HG03439 (cell line): ENCODE data around the gene EMC10.
"Not testable (repeated sequence)": the region's sequence is repeated elsewhere in the genome, so short reads cannot be mapped to it uniquely, and the experiment has no call there.

Source experiments
- ATAC-seq: cut with Tn5 transposase; IDR thresholded peaks from one replicate; pipeline ENCODE4 v1.9.1; 2021; ENCODE audit warnings: mild to moderate bottlenecking, moderate library complexity; ENCODE audit not compliant: unreplicated experiment

The EMC10 gene

DNA sequence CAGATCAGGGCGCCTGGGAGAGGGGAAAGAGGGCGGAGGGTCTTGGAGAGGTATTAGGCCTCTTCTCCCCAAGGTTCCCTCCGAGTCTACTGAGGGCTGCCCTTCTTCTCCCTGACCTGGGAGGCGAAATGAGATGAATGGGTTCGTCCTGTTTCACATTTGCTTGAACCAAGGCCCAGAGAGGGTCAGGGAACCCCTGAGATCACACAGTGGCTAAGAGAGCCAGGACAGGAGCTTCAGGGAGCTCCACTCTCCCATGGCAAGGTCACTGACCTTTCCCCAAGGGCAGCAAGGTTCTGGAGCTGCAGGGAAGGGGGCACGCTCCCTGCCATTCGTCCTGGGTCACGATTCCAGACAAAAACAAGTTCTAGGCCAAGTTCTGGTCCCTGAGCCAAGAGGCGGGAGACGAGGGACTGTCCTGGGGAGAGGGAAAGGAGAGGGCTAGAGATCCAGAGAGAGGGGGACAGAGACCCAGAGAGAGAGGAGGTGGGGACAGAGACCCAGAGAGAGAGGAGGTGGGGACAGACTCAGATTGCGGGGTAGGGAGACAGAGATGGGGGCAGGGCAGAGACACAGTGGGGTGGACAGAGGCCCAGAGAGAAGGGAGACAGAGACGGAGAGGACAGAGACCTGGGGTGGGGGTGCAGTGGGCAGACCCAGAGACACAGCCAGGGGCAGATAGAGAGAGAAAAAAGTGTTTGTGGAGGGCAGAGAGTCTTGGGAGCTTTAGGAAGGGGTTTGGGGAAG is 36.9 kb downstream of the EMC10 start:
- no peak for ATAC-seq

DNA sequence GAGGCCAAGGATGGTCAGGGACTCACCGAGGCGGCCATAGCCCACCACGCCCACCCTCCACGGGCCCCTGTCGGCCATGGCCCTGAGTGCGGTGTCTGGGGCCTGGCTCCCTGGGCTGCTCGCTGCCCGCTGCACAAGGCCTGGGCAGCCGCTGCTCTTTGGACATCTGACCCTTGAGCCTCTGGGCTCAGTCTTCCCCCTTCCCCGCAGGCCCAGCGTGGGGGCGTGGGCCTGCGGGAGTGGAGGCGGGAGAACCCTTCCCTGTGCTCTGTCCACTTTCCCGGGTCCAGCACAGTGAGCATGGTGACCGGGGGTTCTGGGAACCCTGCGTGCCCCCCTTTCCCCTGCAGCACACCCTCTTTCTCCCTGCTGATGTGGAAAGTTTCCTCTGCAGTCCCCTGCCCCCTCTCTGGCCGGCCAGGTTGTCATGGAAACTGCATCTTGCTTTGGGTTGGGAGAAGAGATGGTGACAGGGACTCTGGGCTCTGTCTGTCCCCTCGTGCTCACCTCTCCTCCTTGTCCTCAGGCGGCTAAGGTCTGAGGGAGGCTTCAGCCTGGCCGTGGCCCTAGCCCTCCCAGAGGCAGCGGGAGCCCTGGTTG is 37.5 kb downstream of the EMC10 start, which contains the start of gene ASPDH:
Gene ASPDH (minus strand): TSS at position 168 of the 600 bp plus-strand sequence. CDS start 90 bp downstream, at position 78.
- ATAC-seq = no peak

- ATAC-seq = no peak
These were observed 38.2 kb downstream of the EMC10 start for GRCh38 chr19:50514346-50515167.

- no peak for ATAC-seq
These were observed 38.9 kb downstream of the EMC10 start for GRCh38 chr19:50515168-50515561.

GRCh38 chr19:50516456-50516855 is 40.1 kb downstream of the EMC10 start:
- no peak for ATAC-seq

- ATAC-seq = no peak
These were observed 40.8 kb downstream of the EMC10 start for GRCh38 chr19:50516964-50517703.

DNA sequence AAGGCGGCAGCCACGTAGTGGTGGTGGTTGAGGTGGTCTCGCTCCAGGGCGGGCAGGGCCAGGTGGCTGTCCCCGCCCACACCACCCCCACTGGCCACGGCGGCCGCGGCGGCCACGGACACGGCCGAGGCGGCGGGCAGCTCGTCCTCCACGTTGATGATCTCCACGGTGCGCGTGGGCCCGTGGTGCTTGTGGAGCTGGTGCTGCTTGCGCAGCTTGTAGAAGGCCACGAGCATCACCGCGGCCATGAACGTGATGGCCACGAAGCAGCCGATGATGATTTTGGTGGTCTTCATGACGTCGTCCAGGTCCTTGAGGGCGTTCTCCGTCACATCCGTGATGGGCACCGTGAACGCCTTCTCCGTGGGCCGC is 41.4 kb downstream of the EMC10 start:
- ATAC-seq = no peak

DNA sequence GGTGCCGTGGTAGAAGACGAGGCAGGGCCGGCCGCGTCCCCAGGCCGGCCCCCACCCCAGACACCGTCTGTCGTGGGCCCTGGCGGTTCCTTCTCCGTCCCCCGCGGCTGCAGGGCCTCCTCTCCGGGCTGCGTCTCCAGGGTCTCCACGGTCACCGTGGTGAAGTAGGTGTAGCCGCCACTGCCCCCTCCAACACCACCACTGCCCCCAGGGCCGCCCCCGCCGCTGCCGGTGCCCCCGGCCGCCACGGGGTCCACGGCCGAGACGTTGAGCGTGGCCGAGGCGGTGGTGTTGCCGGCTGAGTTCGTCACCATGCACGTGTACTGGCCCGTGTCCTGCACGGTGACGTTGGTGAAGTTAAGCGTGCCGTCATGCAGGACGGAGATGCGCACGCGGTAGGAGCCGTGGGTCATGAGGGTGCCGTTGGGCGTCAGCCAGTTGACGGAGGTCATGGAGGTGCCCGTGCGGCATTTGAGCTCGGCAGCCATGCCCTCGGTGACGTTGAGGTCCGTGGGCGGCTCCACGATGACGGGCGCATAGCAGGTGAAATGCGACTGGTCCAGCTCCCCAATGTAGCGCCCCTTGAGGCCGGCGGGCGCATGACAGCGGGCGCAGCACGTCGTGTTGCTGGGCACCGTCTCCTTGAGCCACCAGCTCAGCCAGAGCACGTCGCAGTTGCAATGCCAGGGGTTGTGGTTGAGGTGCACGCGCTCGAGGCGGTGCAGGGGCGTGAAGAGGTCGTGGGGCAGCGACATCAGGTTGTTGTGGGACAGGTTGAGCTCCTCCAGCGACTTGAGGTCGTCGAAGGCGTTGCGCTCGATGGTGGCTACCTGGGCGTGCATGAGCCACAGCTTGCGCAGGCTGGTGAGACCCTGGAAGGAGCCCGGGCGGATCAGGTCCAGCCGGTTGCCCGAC is 42.0 kb downstream of the EMC10 start:
- ATAC-seq = no peak

GRCh38 chr19:50519006-50519575 is 42.8 kb downstream of the EMC10 start:
- no peak for ATAC-seq

DNA sequence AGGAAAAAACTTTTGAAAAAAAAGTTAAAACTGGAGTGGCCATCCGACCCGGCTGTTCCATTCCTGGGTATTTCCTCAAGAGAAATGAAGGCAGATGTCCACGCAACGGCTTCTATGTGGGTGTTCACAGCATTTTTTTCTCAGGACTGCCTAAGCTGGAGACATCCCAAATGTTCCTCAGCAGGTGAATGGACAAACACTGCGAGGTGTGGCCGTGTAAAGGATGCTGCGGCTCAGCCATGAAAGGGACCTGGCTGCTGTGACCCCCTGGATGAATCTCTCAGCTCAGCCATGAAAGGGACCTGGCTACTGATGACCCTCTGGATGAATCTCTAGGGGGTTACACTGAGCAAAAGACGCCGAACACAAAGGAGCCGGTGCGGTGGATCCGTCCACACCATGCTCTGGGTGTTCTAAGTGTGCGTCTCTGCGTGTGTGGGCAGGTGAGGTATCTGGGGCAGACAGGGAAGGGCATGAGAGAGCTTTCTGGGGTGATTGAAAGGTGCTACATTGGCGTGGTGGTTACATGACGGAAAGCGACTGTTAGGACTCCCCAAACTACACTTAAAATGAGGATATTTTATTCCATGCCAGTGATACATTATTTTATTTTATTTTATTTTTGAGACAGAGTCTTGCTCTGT is 44.6 kb downstream of the EMC10 start:
- no peak for ATAC-seq

DNA sequence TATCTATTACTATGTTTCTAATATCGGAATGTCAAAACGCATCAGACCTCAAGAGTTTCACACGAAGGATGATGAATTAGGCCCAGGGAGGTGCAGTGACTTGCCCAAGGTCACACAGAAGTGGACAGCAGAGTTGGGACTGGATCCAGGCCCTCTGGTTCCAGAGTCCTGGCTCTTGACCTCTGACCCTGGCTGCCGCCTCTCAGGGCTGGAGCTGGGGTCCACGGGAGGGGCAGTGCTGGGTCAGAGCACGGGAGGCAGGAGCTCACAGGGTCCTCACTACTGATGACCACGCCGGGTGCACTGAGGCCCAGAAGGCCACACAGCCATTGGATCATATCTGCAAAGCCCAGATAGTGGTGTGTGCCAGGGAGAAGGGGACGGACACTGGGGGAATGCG is 46.6 kb downstream of the EMC10 start:
- ATAC-seq = no peak

DNA sequence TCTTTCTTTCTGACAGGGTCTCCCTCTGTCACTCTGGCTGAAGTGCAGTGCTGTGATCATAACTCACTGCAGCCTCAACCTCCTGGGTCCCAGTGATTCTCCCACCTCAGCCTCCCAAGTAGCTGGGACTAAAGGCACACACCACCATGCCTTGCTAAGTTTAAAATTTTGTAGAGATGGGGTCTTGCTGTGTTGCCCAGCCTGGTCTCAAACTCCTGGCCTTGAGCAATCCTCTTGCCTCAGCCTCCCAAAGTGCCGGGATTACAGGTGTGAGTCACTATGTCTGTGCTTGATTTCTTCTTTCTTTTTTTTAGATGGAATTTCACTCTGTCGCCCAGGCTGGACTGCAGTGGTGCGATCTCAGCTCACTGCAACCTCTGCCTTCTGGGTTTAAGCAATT is 51.7 kb downstream of the EMC10 start:
- ATAC-seq = not testable (repeated sequence)

DNA sequence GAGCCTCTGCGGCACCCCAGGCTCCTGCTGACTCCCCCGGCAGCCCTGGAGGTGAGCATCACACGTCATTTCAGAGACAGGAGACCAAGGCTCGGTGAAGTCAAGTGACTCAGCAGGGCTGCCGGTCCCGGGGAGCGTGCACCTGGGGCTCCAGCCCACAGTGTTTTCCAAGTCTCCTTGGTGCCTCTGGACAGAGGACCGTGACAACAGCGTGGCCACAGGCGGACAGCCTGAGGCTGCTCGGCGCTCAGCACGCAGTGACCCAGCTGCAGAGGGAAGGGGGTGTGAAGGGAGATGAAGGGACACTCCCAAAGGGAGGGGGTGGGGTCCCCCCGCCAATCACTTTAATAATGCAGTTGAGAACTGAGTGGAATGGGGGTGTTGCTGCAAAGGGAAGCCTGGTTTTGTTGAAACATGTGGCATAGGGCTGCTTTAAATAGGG is 54.9 kb downstream of the EMC10 start:
- no peak for ATAC-seq

GRCh38 chr19:50532952-50533351 is 56.6 kb downstream of the EMC10 start:
- no peak for ATAC-seq

DNA sequence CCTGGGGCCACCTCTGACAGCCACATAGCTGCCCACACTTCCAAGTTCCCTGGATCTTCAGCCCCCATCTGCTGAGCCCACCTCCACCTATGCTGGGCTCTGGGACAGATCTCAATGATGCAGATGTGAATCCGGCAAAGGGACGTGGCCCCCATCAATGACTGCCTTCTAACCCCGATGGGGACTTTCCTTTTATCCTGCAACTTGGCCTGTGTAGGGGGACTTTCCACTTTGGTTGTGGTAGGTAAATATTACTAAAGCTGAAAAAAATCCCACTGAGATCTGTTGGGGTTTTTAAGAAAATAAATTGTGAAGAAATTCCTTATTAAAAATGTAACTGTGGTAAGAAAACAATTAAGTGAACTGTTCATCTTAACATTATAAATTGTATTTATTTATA is 58.2 kb downstream of the EMC10 start:
- no peak for ATAC-seq

DNA sequence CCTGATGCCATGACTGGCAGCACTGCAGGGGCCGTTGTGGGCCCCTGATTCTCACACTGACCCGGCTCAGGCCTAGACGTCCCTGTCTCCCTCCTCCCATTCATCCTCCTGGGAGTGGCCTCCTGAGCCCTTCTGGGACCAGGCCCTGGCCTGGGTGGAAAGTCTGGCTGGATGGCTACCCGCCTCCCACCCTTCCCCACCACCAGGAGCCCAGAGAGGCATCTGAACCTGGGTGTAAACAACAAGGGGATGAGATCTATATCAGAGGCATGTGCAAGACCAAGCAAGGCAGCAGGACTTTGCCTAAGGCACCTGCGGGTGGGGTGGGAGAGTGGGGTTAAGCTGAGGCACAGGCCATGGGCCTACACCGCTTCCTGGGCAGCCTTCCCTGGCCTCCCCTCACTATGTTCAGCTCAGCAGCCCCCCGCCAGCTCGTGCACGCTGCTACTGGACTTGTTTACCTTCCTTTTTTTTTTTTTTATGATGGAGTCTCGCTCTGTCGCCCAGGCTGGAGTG is 59.4 kb downstream of the EMC10 start:
- no peak for ATAC-seq

DNA sequence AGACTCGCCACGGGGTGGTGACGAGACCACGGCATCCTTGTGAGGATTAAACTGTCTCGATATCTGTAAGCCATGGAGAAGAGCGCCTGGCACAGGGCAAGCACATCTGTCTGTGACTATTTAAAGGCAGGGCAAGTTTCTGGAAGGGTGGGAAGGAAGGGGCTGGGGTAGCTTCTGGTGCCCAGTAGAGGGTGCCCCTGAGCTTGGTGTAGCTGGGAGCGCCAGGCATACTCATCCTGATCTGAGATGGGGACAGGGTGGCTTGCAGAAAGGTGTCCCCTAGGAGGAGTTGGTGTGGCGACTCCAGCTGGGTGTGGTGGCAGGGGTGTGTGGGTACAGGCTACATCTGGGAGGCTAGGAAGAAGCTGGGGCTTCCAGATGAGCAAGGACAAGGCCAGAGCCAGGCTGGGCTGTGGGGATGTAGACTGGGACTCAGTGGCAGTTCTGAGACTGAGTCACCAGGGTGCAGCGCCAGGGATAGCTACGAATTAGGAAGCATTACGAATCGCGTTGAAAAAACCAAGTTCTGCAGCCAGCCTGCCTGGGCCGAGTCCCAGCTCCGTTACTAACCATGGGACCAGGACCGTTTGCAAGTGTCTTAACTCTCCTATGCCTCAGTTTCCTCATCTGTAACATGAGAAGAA is 60.5 kb downstream of the EMC10 start:
- ATAC-seq = no peak

GRCh38 chr19:50537306-50537685 is 61.0 kb downstream of the EMC10 start:
- ATAC-seq = no peak
